Stimulated activated CD8-positive, alpha-beta memory T cell treated with anti-CD3 and anti-CD28 coated beads, Interleukin-7, amount 100 ng/mL, for 48 hours (primary cell): ENCODE data around the gene RBBP4.
"Not testable (repeated sequence)": the region's sequence is repeated elsewhere in the genome, so short reads cannot be mapped to it uniquely, and the experiment has no call there.

Source experiments
- DNase-seq, 2 donors: peaks; one replicate each; pipeline ENCODE4 v3.0.0-alpha.2; 2020; ENCODE audit warnings: low read depth in 1 of 2; ENCODE audit errors: extremely low read depth in 1 of 2

Gene RBBP4

DNA sequence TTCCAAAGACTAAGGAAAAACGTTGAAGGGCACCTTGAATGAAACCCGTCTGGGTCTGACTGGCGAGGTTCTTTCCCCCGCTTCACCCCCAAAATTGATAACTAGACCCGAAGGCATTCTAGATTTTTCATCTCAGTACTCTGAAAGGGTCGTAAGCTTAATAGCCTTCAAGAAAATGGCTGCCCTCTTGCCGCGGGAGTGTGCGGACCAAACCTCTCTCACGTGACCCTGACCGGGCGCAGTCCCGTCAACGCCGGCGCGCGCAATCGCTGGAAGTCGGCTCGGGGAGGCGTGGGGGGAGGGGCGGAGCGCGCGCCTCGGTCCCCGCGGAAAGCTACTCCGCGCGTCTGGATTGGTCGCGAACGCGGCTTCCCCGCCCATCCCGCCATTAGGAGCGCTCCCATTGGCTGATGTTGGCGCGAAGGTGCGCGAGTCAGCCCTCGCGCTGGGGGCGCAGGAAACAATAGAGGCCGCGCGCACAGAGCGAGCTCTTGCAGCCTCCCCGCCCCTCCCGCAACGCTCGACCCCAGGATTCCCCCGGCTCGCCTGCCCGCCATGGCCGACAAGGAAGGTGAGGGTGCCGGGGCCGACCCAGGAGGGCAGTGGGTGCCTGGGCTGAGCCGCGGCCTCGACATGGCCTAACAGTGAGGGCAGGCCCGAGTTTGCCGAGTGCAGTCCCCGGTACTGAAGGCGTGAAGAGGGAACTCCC, at the start of gene RBBP4:
RBBP4 (plus strand) TSS at position 457 of the 709 bp plus-strand sequence; CDS start at position 556, 99 bp downstream.
- DNase-seq, result peak; percentile 95 to 99

DNA sequence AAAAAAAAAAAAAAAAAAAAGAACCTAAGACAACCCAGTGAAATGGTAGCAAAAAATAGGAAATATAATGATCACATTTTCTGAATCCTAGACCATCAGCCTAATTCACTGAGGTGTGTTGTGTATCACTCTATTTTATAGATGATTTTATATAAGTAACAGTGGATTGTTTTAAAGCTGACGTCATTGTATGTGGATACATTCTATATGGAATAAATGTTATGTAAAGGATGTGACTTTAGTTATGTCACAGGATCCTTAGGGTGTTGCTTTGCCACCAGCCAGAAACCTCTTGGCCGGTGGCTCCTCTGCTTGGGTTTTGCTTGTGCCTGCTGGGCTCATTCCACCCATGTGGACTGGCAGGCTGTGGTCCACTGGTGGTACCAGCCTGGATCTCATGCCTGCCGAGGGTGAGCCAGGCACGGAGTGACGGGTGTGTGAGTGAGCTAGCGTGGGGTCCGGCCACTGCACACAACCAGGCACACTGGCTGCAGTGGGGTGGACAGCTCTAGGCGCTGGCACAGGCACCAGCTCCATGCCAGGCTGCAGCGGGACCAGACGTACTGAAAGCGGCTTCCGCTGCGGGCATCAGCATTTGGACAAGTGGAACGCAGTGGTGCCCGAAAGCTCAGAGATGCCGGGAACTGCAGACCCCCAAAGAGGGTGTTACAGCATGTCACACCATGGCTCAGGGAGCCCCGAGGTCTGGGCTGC, 45.1 kb upstream of the RBBP4 start:
- DNase-seq, result no peak

DNA sequence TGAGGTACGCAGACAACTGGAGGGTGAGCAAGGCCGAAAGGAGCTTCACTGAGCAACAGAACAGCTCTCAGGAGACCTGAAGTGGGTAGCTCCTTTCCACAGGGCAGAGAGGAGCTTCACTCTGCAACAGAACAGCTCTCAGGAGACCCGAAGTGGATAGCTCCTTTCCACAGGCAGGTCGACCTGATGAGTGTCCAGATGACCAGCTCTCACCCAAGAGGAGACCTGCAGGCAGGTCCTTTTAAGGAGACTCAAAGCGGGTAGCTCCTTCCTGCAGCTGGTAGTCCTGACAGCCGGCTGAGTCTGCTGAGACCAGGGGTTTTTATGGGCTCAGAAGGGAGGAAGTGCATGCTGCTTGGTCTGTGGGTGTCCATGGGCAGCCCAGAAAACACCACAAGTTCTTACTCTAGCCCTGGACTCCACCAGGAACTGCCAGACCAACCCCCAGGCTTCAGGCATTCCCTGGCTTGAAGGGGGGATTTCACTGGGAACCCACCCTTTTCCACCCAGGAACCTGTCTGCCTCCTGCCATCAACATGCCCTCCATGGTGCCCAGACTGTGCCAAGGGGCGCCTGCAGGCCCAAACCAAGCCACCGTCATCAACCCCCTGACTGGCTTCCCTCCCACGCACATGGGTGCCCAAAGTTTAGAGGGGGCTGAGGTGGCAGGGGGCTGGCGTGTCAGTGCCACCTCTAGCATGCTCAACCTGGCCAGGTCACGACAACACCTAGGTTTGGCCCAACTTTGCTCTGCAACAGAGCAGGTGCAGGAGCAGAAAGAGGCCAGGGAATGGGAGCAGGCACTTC, 44.2 kb upstream of the RBBP4 start:
- no peak for DNase-seq

DNA sequence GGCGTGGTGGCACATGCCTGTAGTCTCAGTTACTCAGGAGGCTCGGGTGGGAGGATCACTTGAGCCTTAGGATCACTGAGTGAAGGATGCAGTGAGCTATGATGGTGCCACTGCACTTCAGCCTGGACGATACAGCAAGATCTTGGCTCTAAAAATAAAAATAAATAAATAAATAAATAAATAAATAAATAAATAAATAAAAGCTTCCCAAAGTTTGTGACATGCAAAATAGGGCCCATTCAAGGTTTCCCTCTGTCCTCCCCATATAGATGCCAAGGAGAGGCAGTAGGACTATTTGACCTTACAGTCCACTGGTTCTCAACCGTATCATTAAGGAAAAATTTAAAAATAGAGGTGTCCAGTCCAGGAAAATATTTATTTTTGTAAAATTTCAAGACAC, 41.8 kb upstream of the RBBP4 start:
- DNase-seq, result no peak

DNA sequence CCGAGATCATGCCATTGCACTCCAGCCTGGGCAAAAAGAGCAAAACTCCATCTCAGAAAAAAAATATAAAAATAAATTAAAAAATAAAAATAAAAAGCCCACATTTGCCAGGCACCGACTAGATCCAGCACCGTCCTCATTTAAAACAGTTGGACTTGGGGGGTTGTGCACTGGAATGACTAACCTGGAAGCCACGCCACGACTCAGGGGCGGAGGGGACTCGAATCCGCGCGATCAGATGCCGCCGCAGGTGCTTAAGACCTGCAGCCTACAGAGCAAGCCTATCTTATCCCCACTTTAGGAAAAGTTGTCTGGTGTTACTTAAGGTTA, 39.2 kb upstream of the RBBP4 start:
- DNase-seq, result no peak

DNA sequence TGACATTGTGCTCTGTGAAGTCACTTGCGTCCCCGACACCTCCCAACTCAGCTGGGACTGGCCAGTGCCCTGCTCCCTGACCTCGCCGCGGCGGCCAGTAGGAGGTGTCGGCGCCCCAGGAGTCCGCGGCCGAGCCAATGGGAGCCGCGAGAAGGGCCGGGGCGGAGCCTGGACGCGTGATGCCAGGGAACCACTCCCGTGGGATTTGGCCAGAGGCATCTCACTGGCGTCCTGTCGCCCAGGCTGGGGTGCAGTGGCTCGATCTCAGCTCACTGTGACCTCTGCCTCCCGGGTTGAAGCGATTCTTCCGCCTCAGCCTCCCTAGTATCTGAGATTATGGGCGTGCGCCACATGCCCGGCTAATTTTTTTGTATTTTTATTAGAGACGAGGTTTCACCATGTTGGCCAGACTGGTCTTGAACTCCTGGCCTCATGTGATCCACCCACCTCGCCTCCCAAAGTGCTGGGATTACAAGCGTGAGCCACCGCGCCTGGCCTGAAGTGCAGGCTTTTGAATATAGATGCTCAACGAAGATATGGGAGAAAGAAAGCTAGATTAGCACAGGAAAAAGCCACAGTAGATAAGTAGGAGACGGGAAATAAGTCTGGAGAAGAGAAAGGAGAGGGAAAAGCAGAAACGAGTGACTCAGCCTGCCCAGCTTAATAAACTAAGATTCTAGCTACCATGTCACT, 38.7 kb upstream of the RBBP4 start:
- DNase-seq, result peak; percentile 31 to 56

DNA sequence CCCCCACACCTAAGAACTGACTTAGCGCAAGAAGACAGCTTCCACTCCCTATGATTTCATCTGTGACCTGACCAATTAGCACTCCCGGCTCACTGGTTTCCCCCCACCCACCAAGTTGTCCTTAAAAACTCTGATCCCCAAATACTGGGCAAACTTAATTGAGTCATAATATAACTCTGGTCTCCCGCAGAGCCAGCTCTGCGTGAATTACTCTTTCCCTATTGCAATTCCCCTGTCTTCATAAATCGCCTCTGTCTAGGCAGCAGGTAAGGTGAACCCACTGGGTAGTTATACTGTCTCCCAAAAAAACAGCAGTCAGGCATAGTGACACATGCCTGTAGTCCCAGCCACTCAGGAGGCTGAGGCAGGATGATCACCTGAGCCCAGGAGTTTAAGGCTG, 37.5 kb upstream of the RBBP4 start:
- no peak for DNase-seq

DNA sequence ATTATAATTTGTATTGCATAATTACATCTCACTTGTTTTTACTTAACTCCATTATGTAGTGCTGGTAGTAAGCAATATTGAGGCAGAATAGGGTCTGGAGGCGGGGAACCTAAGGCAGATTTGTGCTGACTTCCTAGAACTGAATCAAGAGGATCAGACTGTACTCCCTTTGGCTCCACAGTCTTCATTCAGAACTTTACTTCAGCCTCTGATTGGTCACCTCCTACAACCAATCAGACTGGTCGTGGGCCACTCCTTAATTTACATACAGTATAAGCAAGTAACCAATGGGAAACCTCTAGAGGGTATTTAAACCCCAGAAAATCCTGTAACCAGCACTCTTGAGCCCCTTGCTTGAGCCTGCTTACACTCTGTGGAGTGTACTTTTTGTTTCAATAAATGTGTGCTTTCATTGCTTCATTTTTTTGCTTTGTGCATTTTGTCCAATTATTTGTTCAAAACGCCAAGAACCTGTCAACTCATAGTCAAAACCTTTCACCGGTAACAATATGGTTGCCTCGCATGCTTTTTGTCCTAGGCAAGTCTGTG, 32.3 kb upstream of the RBBP4 start:
- DNase-seq, result no peak

DNA sequence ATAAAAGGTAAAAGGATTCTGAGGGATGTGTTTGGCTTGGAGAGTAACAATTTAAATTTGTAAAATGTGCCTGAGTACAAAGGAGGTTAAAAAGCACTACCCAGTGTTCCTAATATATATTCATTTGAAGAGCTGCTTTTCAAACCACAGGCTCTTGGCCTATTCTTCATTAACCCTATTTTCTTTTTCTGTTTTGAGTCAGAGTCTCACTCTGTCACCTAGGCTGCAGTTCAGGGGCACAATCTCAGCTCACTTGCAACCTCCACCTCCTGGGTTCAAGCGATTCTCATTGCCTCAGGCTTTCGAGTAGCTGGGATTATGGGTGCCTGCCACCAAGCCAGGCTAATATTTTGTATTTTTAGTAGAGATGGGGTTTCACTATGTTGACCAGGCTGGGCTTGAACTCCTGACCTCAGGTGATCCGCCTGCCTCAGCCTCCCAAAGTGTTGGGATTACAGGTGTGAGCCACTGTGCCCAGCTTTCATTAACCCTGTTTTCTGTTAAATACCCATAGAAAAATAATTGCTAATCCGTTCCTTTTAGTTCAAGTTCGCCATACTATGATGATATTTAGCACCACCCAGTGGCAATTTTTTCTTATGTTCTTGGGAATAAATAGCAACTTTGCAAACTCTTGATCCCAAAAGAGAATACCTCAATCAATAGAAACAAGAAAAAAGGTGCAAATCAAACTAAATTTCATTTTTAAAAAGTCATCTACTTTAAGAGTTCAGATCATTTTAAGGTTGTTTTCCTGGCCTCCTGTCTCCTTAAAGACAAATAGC, 31.1 kb upstream of the RBBP4 start:
- DNase-seq, result no peak

DNA sequence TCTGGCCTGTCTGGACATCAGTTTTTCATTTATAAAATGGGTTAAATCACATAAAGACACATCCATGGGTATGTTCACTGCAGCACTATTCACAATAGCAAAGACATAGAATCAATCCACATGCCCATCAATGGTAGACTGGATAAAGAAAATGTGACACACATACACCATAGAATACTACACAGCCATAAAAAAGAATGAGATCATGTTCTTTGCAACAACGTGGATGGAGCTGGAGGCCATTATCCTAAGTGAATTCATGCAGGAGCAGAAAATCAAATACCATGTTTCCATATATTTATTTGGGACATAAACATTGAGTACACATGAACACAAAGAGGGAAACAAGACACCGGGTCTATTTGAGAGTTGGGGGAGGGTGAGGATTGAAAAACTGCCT, 28.8 kb upstream of the RBBP4 start:
- DNase-seq, result no peak

DNA sequence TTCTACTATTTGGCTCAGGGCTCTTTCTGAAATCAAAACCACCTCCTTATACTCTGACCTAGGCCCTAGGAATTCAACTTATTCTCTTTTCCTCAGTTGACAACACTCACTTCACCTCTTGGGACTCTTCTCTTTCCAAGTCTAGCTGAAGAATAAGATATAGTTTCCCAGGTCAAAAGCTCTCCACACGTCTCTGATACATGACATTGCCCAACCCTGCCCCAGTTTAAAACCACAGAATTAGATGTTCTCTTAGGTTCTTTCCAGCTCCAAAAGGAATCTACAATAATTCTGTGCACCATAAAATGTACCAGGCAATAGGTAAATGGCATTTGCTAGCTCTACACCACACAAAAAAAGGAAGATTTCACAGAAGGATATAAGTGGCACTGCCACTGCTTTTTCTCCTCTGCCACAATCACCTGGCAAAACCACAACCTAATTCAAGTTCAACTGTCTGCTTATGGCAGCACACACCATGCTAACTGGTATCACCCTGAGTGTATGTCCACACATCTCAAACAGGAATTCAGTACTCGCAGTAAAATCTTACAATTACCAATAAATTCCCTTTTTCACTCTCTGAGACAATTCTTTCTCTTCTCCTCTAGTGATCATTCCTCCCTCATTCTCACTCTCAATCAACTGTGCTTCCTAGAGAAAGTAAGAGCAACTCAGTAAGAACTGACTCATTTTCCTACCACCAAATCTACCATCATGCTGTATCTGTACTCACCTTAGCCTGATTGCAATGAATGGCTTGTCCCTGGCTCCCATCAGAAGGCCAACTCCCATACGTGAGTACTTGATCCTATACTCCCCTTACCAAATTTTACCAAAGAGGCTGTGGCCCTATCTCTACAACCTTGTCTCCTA, 28.0 kb upstream of the RBBP4 start:
- no peak for DNase-seq

DNA sequence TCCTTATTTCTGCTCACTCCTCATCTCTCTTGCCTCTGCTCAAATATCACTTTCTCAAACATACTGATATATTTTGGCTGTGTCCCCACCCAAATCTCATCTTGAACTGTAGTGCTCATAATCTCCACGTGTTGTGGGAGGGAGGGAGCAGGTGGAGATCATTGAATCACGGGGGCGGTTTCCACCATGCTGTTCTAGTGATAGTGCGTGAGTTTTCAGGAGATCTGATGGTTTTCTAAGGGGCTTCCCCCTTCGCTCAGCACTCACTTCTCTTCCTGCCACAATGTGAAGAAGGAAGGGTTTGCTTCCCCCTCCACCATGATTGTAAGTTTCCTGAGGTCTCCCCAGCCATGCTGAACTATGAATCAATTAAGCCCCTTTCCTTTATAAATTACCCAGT, 27.2 kb upstream of the RBBP4 start:
- DNase-seq, result peak in 1 of 2 donors; percentile 46

DNA sequence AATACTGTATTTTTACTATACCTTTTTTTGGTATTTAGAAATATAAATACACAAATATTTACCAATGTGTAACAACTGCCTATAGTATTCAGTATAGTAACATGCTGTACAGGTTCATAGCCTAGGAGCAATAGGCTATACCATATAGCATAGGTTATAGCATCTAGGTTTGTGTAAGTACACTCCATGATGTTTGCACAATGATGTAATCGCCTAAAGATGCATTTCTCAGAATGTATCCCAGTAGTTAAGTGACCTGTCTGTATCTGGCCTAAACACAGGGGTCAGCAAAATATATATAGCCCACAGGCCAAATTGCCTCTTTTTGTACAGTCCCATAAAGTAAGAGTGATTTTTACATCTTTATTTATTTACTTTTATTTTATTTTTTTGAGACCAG, 24.8 kb upstream of the RBBP4 start:
- DNase-seq, result no peak

DNA sequence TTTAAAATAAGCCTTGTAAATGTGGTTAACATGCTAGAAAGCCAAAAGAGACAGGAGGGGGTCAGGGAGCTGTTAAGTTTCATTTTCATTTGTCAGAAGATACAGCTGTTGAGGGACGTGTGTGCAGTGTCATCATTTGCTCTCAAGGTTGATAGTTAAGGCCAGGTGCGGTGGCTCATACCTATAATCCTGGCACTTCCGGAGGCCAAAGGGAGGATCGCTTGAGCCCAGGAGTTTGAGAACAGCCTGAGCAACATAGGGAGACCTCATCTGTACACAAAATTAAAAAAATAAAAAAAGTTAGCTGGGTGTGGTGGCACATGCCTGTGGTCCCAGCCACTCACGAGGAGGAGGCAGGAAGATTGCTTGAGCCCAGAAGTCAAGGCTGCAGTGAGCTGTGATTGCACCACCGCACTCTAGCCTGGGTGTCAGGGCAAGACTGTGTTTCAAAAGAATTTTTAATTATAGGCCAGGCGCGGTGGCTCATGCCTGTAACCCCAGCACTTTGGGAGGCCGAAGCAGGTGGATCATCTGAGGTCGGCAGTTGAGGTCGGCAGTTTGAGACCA, 23.3 kb upstream of the RBBP4 start:
- no peak for DNase-seq

DNA sequence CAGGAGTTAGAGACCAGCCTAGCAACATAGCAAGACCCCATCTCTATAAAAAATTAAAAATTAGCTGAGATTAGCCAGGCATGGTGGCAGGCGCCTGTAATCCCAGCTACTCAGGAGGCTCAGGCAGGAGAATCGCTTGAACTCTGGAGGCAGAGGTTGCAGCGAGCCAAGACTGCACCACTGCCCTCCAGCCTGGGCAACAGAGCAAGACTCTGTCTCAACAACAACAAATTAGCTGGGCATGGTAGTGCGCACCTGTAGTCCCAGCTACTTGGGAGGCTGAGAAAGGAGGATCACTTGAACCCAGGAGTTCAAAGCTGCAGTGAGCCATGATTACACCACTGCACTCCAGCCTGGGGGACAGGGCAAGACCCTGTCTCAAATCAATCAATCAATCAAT, 20.8 kb upstream of the RBBP4 start:
- not testable (repeated sequence) for DNase-seq

DNA sequence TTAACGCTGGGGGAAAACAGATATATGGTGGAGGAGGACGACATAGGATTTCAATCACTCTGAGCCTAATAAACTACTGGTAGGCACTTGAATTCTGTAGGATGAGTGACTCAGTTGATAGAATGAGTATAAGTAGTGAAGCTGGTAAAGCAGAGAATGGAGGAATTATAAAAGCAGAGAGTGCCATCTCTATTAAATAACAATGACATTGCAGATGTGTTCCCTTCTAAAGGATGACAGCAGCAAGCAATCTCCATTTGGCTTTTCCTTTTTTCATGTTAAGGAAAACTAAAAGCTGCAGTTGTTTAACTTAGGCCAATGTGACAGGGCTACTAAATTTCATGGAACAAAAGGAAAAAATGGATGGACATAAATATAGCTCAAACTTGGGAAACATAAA, 18.2 kb upstream of the RBBP4 start:
- DNase-seq, result no peak

DNA sequence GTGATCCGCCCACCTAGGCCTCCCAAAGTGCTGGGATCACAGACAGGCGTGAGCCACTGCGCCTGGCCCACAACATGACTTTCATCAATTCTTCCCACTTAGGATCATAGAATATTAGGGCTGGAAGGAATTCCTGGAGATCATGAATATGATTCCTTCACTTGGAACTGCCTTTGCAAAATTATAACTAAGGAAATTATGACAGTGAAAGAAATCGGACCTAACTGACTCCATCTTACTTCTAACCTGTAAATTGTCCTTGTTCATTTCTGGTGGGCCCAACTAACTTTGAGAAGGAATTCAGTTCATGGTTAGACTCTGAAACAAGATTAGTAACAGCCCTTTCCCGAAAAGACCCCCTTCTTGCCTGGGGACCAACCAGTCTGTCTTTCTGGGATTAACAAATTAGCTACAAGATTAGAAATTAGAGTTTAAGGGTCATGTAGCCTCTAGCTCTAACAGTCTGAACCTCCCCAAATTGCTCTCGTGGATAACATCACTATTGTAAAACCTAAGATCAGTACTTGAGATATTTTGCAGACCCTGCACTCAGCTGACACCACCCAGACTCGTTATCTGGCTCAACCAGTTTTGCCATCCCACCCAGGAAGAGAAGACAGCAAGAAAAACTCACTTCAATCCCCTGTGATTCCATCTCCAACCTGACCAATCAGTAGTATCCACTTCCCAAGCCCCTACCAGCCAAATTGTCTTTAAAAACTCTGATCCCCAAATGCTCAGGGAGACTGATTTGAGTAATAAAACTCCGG, 15.3 kb upstream of the RBBP4 start:
- no peak for DNase-seq
